CD14-positive monocyte (primary cell): ENCODE results near the gene PTPRD. TPM values are rescaled to one million over a fixed set of nuclear protein-coding genes. Genes with fewer than 3 reads are reported as not detected.

Experiments
- DNase-seq, 3 donors: peaks; one replicate each; pipeline ENCODE4 v3.0.0-alpha.2; 2011 to 2022
- H2AFZ ChIP-seq: 2 replicates; pipeline ENCODE4 v1.6.0; 2012; ENCODE audit warnings: mild to moderate bottlenecking, low read depth, low read length, inconsistent platforms; ENCODE audit not compliant: insufficient read depth, poor library complexity, severe bottlenecking
- H3K27ac ChIP-seq, 2 donors: 1 replicate in 1 of 2; 2 replicates in 1 of 2; pipeline ENCODE4 v1.5.1; 2012 to 2013; ENCODE audit warnings: low read length in 2 of 2, control low read depth in 1 of 2, inconsistent platforms in 1 of 2, low read depth in 1 of 2, mild to moderate bottlenecking in 1 of 2
- H3K27me3 ChIP-seq, 2 donors: one replicate each; pipeline versions ENCODE4 v1.6.0 to v1.6.1; 2011 to 2013; ENCODE audit warnings: low read length in 2 of 2; ENCODE audit not compliant: control insufficient read depth in 2 of 2, insufficient read depth in 2 of 2
- H3K36me3 ChIP-seq, 2 donors: replicated peaks in 1 of 2; 1 replicate in 1 of 2; 2 replicates in 1 of 2; pipeline versions ENCODE4 v1.5.1 to v1.6.1; 2012 to 2013; ENCODE audit warnings: low read length in 2 of 2, control low read depth in 1 of 2, inconsistent platforms in 1 of 2, mild to moderate bottlenecking in 1 of 2; ENCODE audit not compliant: insufficient read depth in 2 of 2, control insufficient read depth in 1 of 2
- H3K4me1 ChIP-seq, 2 donors: 1 replicate in 1 of 2; 2 replicates in 1 of 2; pipeline versions ENCODE4 v1.5.1 to v1.6.1; 2012 to 2013; ENCODE audit warnings: low read length in 2 of 2, control low read depth in 1 of 2, inconsistent platforms in 1 of 2, mild to moderate bottlenecking in 1 of 2, moderate library complexity in 1 of 2; ENCODE audit not compliant: insufficient read depth in 2 of 2, control insufficient read depth in 1 of 2
- H3K4me2 ChIP-seq: replicated peaks from 2 replicates; pipeline ENCODE3; 2012; ENCODE audit warnings: low read length, moderate library complexity, mild to moderate bottlenecking; ENCODE audit not compliant: poor library complexity, severe bottlenecking; ENCODE audit errors: extremely low read depth
- H3K4me3 ChIP-seq, 3 experiments: fragments of 200-600 bp in 1 of 3; sonication (generic) in 1 of 3; replicated peaks in 1 of 3; 1 replicate in 2 of 3; 2 replicates in 1 of 3; pipeline ENCODE4 v1.5.1; 2011 to 2013; ENCODE audit warnings: low read length in 3 of 3, mild to moderate bottlenecking in 3 of 3, control low read depth in 2 of 3, low read depth in 2 of 3, inconsistent platforms in 1 of 3, moderate library complexity in 1 of 3
- H3K79me2 ChIP-seq: 2 replicates; pipeline ENCODE4 v1.6.0; 2012; ENCODE audit warnings: mild to moderate bottlenecking, control low read depth, inconsistent platforms, low read length, moderate library complexity; ENCODE audit not compliant: insufficient read depth
- H3K9ac ChIP-seq: 2 replicates; pipeline ENCODE4 v1.6.0; 2017; ENCODE audit warnings: low read length, mild to moderate bottlenecking; ENCODE audit not compliant: insufficient read depth, poor library complexity, severe bottlenecking
- H3K9me3 ChIP-seq, 2 donors: replicated peaks in 1 of 2; 1 replicate in 1 of 2; 2 replicates in 1 of 2; pipeline versions ENCODE4 v1.5.1 to v1.6.1; 2012 to 2013; ENCODE audit warnings: low read length in 2 of 2, control low read depth in 1 of 2; ENCODE audit not compliant: control insufficient read depth in 1 of 2, insufficient read depth in 1 of 2
- H4K20me1 ChIP-seq: 2 replicates; pipeline ENCODE4 v1.6.0; 2012; ENCODE audit warnings: mild to moderate bottlenecking, low read length, control low read depth, moderate library complexity; ENCODE audit not compliant: insufficient read depth
- H3K27ac Mint-ChIP-seq, 7 donors: one replicate each; pipeline ENCODE4 v1.8.0; 2020; ENCODE audit warnings: mild to moderate bottlenecking in 7 of 7, mixed read lengths in 7 of 7, moderate library complexity in 6 of 7, inconsistent platforms in 2 of 7
- H3K27me3 Mint-ChIP-seq, 3 donors: one replicate each; pipeline ENCODE4 v1.8.0; 2021 to 2022; ENCODE audit warnings: low read depth in 3 of 3, mild to moderate bottlenecking in 3 of 3, mixed read lengths in 3 of 3, moderate library complexity in 3 of 3, inconsistent platforms in 1 of 3
- H3K36me3 Mint-ChIP-seq, 2 donors: one replicate each; pipeline ENCODE4 v1.8.0; 2020; ENCODE audit warnings: mixed read lengths in 2 of 2, inconsistent platforms in 1 of 2, mild to moderate bottlenecking in 1 of 2
- H3K4me1 Mint-ChIP-seq: one replicate; pipeline ENCODE4 v1.8.0; 2020; ENCODE audit warnings: mild to moderate bottlenecking, mixed read lengths
- H3K4me3 Mint-ChIP-seq, 2 donors: one replicate each; pipeline ENCODE4 v1.8.0; 2020; ENCODE audit warnings: mild to moderate bottlenecking in 2 of 2, mixed read lengths in 2 of 2, moderate library complexity in 1 of 2
- H3K9me3 Mint-ChIP-seq, 7 donors: one replicate each; pipeline ENCODE4 v1.8.0; 2020 to 2022; ENCODE audit warnings: mixed read lengths in 7 of 7, mild to moderate bottlenecking in 6 of 7, moderate library complexity in 6 of 7, inconsistent platforms in 2 of 7
- CTCF ChIP-seq: fragments of 200-600 bp; IDR thresholded peaks from one replicate; pipeline ENCODE4 v1.8.0; 2022; ENCODE audit warnings: antibody characterized with exemption, mild to moderate bottlenecking
- WGBS: methylation state at CpG from one replicate; pipeline ENCODE4 v1.1.5; 2013; ENCODE audit warnings: missing lambda C conversion rate; ENCODE audit not compliant: insufficient coverage; 5-methylcytosine and 5-hydroxymethylcytosine counted together
- intact Hi-C, 2 donors: fragments of 100-400 bp; cut with micrococcal nuclease; formaldehyde crosslinking; loops; one replicate each; pipeline versions ENCODE4 v1.15.0 to v1.15.1; 2023
- polyA plus RNA-seq, 3 donors: library from polyadenylated mRNA; depleted of rRNA in 1 of 3; unstranded in 2 of 3; stranded (reverse) in 1 of 3; fragments of 300-500 nt in 2 of 3; fragments of >200 nt in 1 of 3; fragmentation: Illumina TruSeq in 2 of 3; gene quantifications; 1 replicate in 2 of 3; 2 replicates in 1 of 3; pipeline ENCODE4 v1.2.3, GENCODE V29; 2012 to 2021

PTPRD gene
- polyA plus RNA-seq, 3 donors = not detected

- DNase-seq = no peak
- Histone ChIP-seq H3K79me2 (no peaks in the 10 kb centered on the region), H3K27me3 (no peaks in the 10 kb centered on the region), H2AFZ (no peak overlapping the region), H3K9me3 (no peaks in the 10 kb centered on the region), H3K9ac (no peak overlapping the region), H3K4me1 (no peaks in the 10 kb centered on the region), H4K20me1 (no peaks in the 10 kb centered on the region), H3K36me3 (no peaks in the 10 kb centered on the region), H3K4me3 (no peak overlapping the region), H3K4me2 (no peak overlapping the region), H3K27ac (no peak overlapping the region)
- Mint-ChIP-seq H3K27ac (no peak overlapping the region), H3K9me3 (peaks cover 0 to 1% (median 0%) of the 10 kb centered on the region in 7 donors), H3K36me3 (no peaks in the 10 kb centered on the region), H3K4me3 (no peak overlapping the region), H3K27me3 (peaks cover 0 to 2% (median 0%) of the 10 kb centered on the region in 3 donors), H3K4me1 (no peaks in the 10 kb centered on the region)
- 96% methylated on average over 2 of the region's 3 CpGs for WGBS
- intact Hi-C loops = no loop called here
- no peak for TF ChIP-seq CTCF
Observed at GRCh38 chr9:8614926-8615440, 1997.8 kb downstream of the PTPRD start.

DNA sequence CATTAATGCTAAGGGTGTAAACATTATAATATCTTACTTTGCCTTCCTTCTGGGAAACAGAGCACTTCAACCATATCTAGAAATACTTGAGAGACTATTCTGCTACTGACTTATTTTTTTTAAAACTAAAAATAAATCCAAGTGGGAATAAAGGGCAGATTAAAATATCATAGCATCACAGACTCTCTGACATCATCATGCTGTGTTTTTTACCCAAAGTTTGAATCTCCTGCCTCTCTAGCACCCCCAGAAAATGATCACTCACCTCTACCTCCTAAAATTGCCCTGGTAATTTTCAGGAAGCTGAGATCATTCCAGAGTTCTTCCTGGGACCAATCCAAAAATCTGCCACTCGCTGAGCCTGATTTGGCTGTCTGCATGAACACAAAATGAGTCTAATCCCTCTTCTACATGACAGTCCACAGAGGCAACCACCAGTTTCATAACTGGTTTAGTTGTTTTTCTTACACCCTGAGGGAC is 1999.4 kb downstream of the PTPRD start:
- no peaks in the 10 kb centered on the region for H3K36me3 Mint-ChIP-seq
- no peaks in the 10 kb centered on the region for H4K20me1 ChIP-seq

More for the DNA sequence above, 1999.4 kb downstream of the PTPRD start:
- Histone ChIP-seq H3K79me2 (no peaks in the 10 kb centered on the region), H3K9ac (no peak overlapping the region), H3K36me3 (no peaks in the 10 kb centered on the region), H3K27ac (no peak overlapping the region), H3K4me3 (no peak overlapping the region), H3K27me3 (no peaks in the 10 kb centered on the region), H3K9me3 (no peaks in the 10 kb centered on the region), H3K4me2 (no peak overlapping the region), H2AFZ (no peak overlapping the region), H3K4me1 (no peaks in the 10 kb centered on the region)
- H3K27me3 Mint-ChIP-seq = no peaks in the 10 kb centered on the region
- intact Hi-C loops = no loop called here
- WGBS = 78% methylated on average over 1 of the region's 1 CpG
- no peak for TF ChIP-seq CTCF
- H3K4me3 Mint-ChIP-seq = no peak overlapping the region
- DNase-seq = no peak
- peaks cover 0 to 1% (median 0%) of the 10 kb centered on the region in 7 donors for H3K9me3 Mint-ChIP-seq
- no peaks in the 10 kb centered on the region for H3K4me1 Mint-ChIP-seq
- peak overlapping the region in 1 of 7 donors; percentile 60 for H3K27ac Mint-ChIP-seq
